GM12875 (cell line): ENCODE results near the gene ZSCAN25.

ENCODE experiments used
- H3K4me3 ChIP-seq: one replicate; pipeline ENCODE4 v1.5.1; 2011; ENCODE audit warnings: low read depth, low read length, control low read depth
- TF ChIP-seq, protein P1 (sequence below): IDR thresholded peaks from 2 replicates; pipeline ENCODE4 v1.5.1; 2011; ENCODE audit warnings: low read depth, mild to moderate bottlenecking, control low read depth, inconsistent platforms, low read length, moderate library complexity, borderline replicate concordance; ENCODE audit not compliant: insufficient read depth

Gene ZSCAN25

DNA sequence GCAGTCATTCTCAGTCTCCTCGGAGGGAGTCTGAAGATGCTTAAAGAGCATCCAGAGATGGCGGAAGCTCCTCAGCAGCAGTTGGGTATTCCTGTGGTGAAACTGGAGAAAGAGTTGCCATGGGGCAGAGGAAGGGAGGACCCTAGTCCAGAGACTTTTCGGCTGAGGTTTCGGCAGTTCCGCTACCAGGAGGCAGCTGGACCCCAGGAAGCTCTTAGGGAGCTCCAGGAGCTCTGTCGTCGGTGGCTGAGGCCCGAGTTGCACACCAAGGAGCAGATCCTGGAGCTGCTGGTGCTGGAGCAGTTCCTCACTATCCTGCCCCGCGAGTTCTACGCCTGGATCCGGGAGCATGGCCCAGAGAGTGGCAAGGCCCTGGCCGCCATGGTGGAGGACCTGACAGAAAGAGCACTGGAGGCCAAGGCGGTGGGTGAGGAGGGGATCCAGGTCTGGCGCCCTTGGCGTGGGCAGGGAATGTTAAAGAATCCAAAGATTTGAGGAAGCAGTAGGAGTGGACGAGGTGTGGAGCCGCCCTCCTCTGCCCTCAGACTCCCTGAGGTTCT, 2.9 kb downstream of the ZSCAN25 start:
- no peak overlapping the region for H3K4me3 ChIP-seq
- TF ChIP-seq, protein P1, sequence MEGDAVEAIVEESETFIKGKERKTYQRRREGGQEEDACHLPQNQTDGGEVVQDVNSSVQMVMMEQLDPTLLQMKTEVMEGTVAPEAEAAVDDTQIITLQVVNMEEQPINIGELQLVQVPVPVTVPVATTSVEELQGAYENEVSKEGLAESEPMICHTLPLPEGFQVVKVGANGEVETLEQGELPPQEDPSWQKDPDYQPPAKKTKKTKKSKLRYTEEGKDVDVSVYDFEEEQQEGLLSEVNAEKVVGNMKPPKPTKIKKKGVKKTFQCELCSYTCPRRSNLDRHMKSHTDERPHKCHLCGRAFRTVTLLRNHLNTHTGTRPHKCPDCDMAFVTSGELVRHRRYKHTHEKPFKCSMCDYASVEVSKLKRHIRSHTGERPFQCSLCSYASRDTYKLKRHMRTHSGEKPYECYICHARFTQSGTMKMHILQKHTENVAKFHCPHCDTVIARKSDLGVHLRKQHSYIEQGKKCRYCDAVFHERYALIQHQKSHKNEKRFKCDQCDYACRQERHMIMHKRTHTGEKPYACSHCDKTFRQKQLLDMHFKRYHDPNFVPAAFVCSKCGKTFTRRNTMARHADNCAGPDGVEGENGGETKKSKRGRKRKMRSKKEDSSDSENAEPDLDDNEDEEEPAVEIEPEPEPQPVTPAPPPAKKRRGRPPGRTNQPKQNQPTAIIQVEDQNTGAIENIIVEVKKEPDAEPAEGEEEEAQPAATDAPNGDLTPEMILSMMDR: no peak

DNA sequence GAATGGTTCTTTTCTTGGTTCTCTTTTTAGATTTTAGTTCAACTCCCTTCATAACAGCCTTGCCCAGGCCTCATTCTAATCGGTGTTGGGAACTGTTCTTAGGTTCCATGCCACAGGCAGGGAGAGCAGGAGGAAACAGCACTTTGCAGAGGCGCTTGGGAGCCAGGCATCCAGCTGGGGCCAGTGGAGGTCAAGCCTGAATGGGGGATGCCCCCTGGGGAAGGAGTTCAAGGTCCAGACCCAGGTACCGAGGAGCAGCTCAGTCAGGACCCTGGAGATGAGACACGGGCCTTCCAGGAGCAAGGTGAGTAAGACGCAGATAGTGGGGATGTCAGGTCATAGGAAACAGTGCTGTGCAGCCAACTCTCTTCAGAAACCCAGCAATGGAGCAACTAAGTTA, 4.5 kb downstream of the ZSCAN25 start:
- TF ChIP-seq, protein P1: no peak
- no peak overlapping the region for H3K4me3 ChIP-seq

DNA sequence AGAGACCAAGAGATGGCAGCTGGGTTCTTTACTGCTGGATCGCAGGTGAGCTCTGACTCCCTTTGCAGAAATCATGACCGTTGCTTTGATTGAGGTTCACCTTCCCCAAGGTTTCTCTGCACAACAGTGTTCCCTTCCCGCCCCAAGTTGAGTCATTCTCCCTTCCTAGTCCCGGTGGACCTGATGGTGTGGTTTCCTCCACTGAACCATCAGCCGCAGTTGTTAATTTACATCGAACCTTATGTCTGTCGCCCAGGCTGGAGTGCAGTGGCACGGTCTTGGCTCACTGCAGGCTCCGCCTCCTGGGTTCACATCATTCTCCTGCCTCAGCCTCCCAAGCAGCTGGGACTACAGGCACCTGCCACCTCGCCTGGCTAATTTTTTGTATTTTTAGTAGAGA, 5.8 kb downstream of the ZSCAN25 start:
- H3K4me3 ChIP-seq: no peak overlapping the region
- TF ChIP-seq, protein P1: no peak

DNA sequence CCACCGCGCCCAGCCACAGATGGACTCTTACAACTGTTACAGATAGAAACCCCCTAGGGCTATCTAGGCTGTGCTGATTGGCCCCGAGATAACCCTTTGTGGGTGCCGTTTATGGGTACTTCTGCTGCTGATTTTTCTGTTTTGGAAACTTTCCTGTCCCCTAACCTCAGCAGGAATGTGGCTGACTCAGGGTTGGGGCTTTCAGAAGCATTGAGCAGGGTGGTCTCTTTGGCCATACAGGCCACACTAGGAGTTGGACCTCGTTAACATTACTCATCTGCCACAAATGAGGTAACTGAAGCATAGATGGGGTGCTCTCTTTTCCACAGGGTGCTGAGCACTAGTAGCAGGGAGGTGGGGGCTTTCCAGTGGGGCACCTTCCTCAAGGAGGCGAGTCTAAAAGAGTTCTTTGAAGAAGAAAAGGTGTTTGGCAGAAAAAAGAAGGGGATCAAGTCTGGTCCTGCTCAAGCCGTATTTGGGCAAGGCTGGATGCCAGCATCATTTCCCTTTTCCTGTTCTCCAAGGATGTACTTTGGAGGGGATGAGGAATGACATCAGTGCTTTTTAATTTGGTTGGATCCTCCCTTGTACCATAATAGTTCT, 6.4 kb downstream of the ZSCAN25 start:
- H3K4me3 ChIP-seq: no peak overlapping the region
- TF ChIP-seq, protein P1: no peak

DNA sequence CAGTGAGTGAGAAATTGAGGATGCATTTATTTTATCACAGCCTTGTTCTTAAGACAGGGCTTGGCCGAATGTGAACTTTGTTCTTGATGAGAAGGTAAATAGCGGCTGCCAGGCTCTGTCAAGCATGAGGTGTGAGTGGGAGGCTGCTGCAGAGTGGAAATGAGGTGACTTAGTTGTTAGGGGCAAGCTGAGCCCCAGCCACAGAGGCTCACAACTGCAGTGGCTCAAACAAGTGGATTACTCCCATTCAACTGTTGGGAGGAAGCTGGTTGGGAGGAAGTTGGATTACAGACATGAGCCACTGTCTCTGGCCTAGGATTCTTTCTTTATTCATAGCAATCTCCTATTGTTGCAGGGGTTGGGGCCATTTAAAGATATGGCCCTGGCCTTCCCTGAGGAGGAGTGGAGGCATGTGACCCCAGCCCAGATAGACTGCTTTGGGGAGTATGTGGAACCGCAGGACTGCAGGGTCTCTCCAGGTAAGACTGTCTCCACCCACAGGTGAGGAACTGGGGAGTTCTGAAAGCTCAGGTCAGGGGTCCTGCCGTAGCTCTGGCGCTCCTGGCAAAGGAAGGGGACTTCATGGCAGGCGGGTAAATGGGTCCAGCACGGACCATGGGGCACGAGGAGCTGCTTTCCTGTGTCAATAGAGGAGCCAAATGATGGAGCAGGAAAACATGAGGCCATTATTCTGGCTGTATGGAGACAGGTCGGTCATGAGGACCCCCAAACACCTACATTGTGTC, 7.1 kb downstream of the ZSCAN25 start:
- H3K4me3 ChIP-seq: no peak overlapping the region

DNA sequence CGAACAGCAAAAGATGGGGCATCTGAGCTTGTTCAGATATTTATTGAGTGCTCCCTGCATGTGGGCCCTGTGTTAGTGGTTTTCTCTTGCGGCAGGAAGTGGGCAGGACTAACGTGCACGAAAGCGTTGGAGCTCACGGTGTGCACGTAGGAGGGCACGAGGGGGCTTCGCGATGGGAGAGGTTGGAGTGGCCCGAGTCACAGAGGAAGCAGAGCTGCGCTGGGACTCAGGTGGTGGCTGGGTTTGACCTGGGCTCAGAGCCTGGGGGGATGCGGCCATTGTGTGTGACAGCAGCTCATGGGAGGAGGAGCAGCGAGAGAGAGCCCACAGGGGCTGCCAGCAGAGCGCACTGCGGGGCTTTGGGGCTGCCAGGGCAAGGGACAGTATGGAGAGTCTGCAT, 7.7 kb downstream of the ZSCAN25 start:
- H3K4me3 ChIP-seq: no peak overlapping the region
- TF ChIP-seq, protein P1: no peak

More for the DNA sequence above, 7.1 kb downstream of the ZSCAN25 start:
- TF ChIP-seq, protein P1: no peak

DNA sequence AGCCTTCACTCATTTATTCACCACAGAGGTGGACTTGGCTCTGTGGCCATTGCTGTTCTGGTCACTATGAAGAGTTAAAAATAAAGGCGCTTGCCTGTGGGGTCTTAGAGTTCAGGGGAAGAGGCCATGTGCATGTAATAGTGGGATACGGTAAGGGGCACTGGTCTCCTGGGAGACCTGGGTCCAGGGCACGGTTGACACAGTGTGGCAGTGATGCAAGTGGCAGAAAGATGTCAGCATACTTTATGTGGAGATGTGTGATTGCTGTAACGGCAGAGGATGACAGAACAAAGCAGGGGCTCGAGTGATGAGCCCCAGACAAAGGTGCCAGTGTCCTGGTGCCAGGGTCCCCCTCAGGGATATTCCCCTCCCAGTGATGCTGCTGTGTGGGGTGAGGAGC, 8.6 kb downstream of the ZSCAN25 start:
- no peak overlapping the region for H3K4me3 ChIP-seq
- TF ChIP-seq, protein P1: no peak
